KOPT-K1 (cell line): ENCODE data around the gene UBE2E1.
"Not testable (repeated sequence)": the region's sequence is repeated elsewhere in the genome, so short reads cannot be mapped to it uniquely, and the experiment has no call there.

Experiments used
- H3K27ac ChIP-seq: fragments of 200-600 bp; sonication (generic); 2 replicates; pipeline ENCODE4 v1.5.1; 2016; ENCODE audit warnings: antibody characterized with exemption, mild to moderate bottlenecking, low read depth, low read length; ENCODE audit not compliant: poor library complexity, severe bottlenecking
- H3K36me3 ChIP-seq: fragments of 200-600 bp; sonication (generic); 2 replicates; pipeline ENCODE4 v1.5.1; 2017; ENCODE audit warnings: antibody characterized with exemption, mild to moderate bottlenecking, low read length, moderate library complexity; ENCODE audit not compliant: insufficient read depth
- H3K9me3 ChIP-seq: fragments of 200-600 bp; sonication (generic); 2 replicates; pipeline ENCODE4 v1.5.1; 2017; ENCODE audit warnings: antibody characterized with exemption, low read length, mild to moderate bottlenecking; ENCODE audit not compliant: insufficient read depth, poor library complexity, severe bottlenecking

Gene UBE2E1

GRCh38 chr3:23888617-23889228 lies 83.0 kb downstream of the UBE2E1 start:
- Histone ChIP-seq H3K36me3 (peaks cover 44% of the 10 kb centered on the region), H3K9me3 (no peaks in the 10 kb centered on the region), H3K27ac (no peak overlapping the region)

- Histone ChIP-seq H3K27ac (no peak overlapping the region), H3K36me3 (peaks cover 50% of the 10 kb centered on the region), H3K9me3 (no peaks in the 10 kb centered on the region)
These were observed 83.6 kb downstream of the UBE2E1 start for GRCh38 chr3:23889386-23889785.

GRCh38 chr3:23889950-23890349 lies 84.2 kb downstream of the UBE2E1 start:
- Histone ChIP-seq H3K9me3 (no peaks in the 10 kb centered on the region), H3K36me3 (peaks cover 56% of the 10 kb centered on the region), H3K27ac (no peak overlapping the region)

- H3K36me3 ChIP-seq: peaks cover 69% of the 10 kb centered on the region
- no peaks in the 10 kb centered on the region for H3K9me3 ChIP-seq
- no peak overlapping the region for H3K27ac ChIP-seq
These were observed 88.7 kb downstream of the UBE2E1 start for GRCh38 chr3:23894254-23895061.

- H3K27ac ChIP-seq: no peak overlapping the region
These were observed 89.4 kb downstream of the UBE2E1 start for GRCh38 chr3:23895181-23895580.

GRCh38 chr3:23900744-23901143 lies 95.0 kb downstream of the UBE2E1 start:
- no peak overlapping the region for H3K27ac ChIP-seq
- H3K9me3 ChIP-seq: no peaks in the 10 kb centered on the region
- H3K36me3 ChIP-seq: peaks cover 24% of the 10 kb centered on the region

More at GRCh38 chr3:23895181-23895580, 89.4 kb downstream of the UBE2E1 start:
- Histone ChIP-seq H3K36me3 (peaks cover 71% of the 10 kb centered on the region), H3K9me3 (no peaks in the 10 kb centered on the region)

GRCh38 chr3:23904545-23904944 lies 98.8 kb downstream of the UBE2E1 start:
- no peak overlapping the region for H3K27ac ChIP-seq
- peaks cover 9% of the 10 kb centered on the region for H3K36me3 ChIP-seq
- H3K9me3 ChIP-seq: no peaks in the 10 kb centered on the region

GRCh38 chr3:23909341-23909740 lies 103.6 kb downstream of the UBE2E1 start:
- H3K27ac ChIP-seq: no peak overlapping the region
- no peaks in the 10 kb centered on the region for H3K36me3 ChIP-seq
- no peaks in the 10 kb centered on the region for H3K9me3 ChIP-seq

- Histone ChIP-seq H3K9me3 (no peaks in the 10 kb centered on the region), H3K36me3 (no peaks in the 10 kb centered on the region), H3K27ac (no peak overlapping the region)
These were observed 105.6 kb downstream of the UBE2E1 start for GRCh38 chr3:23911397-23911796.

- H3K36me3 ChIP-seq, H3K27ac ChIP-seq: not testable (repeated sequence)
These were observed 106.6 kb downstream of the UBE2E1 start for GRCh38 chr3:23912335-23912734.

GRCh38 chr3:23913182-23913581 lies 107.4 kb downstream of the UBE2E1 start:
- Histone ChIP-seq H3K36me3 (peaks cover 9% of the 10 kb centered on the region), H3K9me3 (no peaks in the 10 kb centered on the region), H3K27ac (no peak overlapping the region)

More at GRCh38 chr3:23912335-23912734, 106.6 kb downstream of the UBE2E1 start:
- H3K9me3 ChIP-seq: not testable (repeated sequence)

- Histone ChIP-seq H3K27ac (no peak overlapping the region), H3K9me3 (no peaks in the 10 kb centered on the region), H3K36me3 (peaks cover 18% of the 10 kb centered on the region)
These were observed 108.4 kb downstream of the UBE2E1 start for GRCh38 chr3:23913873-23914743.

- Histone ChIP-seq H3K9me3 (no peaks in the 10 kb centered on the region), H3K27ac (no peak overlapping the region), H3K36me3 (peaks cover 32% of the 10 kb centered on the region)
These were observed 109.9 kb downstream of the UBE2E1 start for GRCh38 chr3:23915537-23916108.

GRCh38 chr3:23916152-23916885 lies 110.6 kb downstream of the UBE2E1 start:
- H3K27ac ChIP-seq: peak overlapping the region; percentile 85
- peaks cover 39% of the 10 kb centered on the region for H3K36me3 ChIP-seq
- no peaks in the 10 kb centered on the region for H3K9me3 ChIP-seq
